BE2C (cell line): Measurements from ENCODE around the gene CCDC28A.

ENCODE experiments used
- DNase-seq: peaks from one replicate; pipeline ENCODE4 v3.0.0-alpha.2; 2020
- H3K27me3 ChIP-seq: fragments of 250-450 bp; sonication (Bioruptor Pico); 2 replicates; pipeline ENCODE4 v1.5.1; 2020; ENCODE audit warnings: mild to moderate bottlenecking
- H3K36me3 ChIP-seq: fragments of 250-450 bp; sonication (Bioruptor Pico); 2 replicates; pipeline ENCODE4 v1.5.1; 2020; ENCODE audit warnings: mild to moderate bottlenecking
- H3K4me1 ChIP-seq: fragments of 250-450 bp; sonication (Bioruptor Pico); 2 replicates; pipeline ENCODE4 v1.5.1; 2020
- H3K4me3 ChIP-seq: 2 replicates; pipeline ENCODE4 v1.5.1; 2011; ENCODE audit warnings: low read depth, low read length
- H3K9me3 ChIP-seq: fragments of 250-450 bp; sonication (Bioruptor Pico); 2 replicates; pipeline ENCODE4 v1.5.1; 2020
- TF ChIP-seq, protein P1 (sequence below): IDR thresholded peaks from 2 replicates; pipeline ENCODE4 v1.5.1; 2012; ENCODE audit warnings: mild to moderate bottlenecking, low read depth, low read length

Gene CCDC28A

DNA sequence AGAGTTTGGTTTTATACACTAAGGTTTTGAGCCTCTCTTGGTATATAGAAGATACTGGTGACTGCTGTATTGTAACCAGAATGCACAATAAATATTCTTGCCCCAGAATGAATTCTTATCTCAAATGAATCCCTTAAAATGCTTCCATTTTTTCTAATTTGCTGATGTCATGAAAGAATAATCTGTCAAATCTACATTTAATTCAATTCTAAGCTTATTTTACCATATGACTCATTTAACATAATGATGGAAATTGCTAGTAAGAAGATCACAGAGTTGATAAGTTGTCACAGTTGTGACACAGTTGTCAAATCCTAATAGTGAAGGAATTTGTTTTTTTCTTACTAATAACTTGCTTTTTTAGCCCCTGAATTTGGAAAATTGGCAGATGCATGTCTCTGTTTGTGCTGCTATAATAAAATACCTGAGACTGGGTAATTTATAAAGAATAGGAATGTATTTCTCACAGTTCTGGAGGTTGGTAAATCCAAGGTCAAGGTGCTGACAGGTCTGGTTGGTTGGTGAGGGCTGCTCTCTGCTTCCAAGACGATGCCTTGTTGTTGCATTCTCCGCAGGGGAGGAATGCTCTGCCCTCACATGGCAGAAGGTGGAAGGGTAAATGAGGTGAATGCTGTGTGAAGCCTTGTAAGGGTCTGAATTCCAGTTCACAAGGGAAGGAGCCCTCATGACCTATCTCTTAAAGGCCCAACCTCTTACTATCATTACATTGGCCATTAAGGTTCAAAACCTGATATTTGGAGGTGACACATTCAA lies 27.0 kb downstream of the CCDC28A start:
- Histone ChIP-seq H3K36me3 (no peaks in the 10 kb centered on the region), H3K4me1 (no peaks in the 10 kb centered on the region), H3K9me3 (no peaks in the 10 kb centered on the region), H3K27me3 (peaks cover 12% of the 10 kb centered on the region), H3K4me3 (no peak overlapping the region)
- no peak for DNase-seq
- TF ChIP-seq, protein P1, sequence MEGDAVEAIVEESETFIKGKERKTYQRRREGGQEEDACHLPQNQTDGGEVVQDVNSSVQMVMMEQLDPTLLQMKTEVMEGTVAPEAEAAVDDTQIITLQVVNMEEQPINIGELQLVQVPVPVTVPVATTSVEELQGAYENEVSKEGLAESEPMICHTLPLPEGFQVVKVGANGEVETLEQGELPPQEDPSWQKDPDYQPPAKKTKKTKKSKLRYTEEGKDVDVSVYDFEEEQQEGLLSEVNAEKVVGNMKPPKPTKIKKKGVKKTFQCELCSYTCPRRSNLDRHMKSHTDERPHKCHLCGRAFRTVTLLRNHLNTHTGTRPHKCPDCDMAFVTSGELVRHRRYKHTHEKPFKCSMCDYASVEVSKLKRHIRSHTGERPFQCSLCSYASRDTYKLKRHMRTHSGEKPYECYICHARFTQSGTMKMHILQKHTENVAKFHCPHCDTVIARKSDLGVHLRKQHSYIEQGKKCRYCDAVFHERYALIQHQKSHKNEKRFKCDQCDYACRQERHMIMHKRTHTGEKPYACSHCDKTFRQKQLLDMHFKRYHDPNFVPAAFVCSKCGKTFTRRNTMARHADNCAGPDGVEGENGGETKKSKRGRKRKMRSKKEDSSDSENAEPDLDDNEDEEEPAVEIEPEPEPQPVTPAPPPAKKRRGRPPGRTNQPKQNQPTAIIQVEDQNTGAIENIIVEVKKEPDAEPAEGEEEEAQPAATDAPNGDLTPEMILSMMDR, result peak; percentile 18; the same call in 1 of the 2 replicates

DNA sequence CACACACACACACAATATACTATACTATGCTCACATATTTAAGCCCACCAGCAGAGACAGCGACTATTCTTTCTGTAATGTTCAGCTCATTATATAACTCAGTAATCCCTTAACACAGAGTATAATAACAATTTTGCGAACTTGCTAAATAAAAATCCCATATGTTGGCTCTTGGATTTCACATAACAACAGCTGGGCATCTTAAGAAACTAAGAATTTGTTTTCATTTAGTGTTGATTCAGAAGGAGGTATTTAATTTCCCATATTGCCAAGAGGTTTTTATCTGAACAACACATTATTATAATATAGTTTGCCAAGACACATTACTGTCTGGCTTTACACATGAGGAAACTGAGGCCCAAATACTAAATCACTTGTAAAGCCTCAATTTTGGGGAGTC lies 29.8 kb downstream of the CCDC28A start:
- no peak for DNase-seq
- TF ChIP-seq, protein P1, result no peak

GRCh38 chr6:138803861-138804260 lies 30.3 kb downstream of the CCDC28A start:
- TF ChIP-seq, protein P1, result no peak
- DNase-seq, result no peak
- no peaks in the 10 kb centered on the region for H3K36me3 ChIP-seq
- no peaks in the 10 kb centered on the region for H3K9me3 ChIP-seq
- H3K4me1 ChIP-seq, result no peaks in the 10 kb centered on the region
- peaks cover 17% of the 10 kb centered on the region for H3K27me3 ChIP-seq
- H3K4me3 ChIP-seq, result no peak overlapping the region

More for the DNA sequence above, 29.8 kb downstream of the CCDC28A start:
- Histone ChIP-seq H3K4me3 (no peak overlapping the region), H3K9me3 (no peaks in the 10 kb centered on the region), H3K4me1 (no peaks in the 10 kb centered on the region), H3K36me3 (no peaks in the 10 kb centered on the region), H3K27me3 (peaks cover 17% of the 10 kb centered on the region)

GRCh38 chr6:138805016-138805765 lies 31.6 kb downstream of the CCDC28A start:
- TF ChIP-seq, protein P1, result no peak
- Histone ChIP-seq H3K4me1 (no peaks in the 10 kb centered on the region), H3K9me3 (no peaks in the 10 kb centered on the region), H3K4me3 (no peak overlapping the region), H3K36me3 (no peaks in the 10 kb centered on the region), H3K27me3 (peaks cover 17% of the 10 kb centered on the region)
- no peak for DNase-seq

- Histone ChIP-seq H3K4me3 (no peak overlapping the region), H3K27me3 (peaks cover 17% of the 10 kb centered on the region), H3K36me3 (no peaks in the 10 kb centered on the region), H3K4me1 (no peaks in the 10 kb centered on the region), H3K9me3 (no peaks in the 10 kb centered on the region)
- no peak for DNase-seq
- TF ChIP-seq, protein P1, result no peak
These were observed 33.3 kb downstream of the CCDC28A start for GRCh38 chr6:138806889-138807288.

- DNase-seq, result no peak
- TF ChIP-seq, protein P1, result no peak
- peaks cover 13% of the 10 kb centered on the region for H3K27me3 ChIP-seq
- H3K36me3 ChIP-seq, result no peaks in the 10 kb centered on the region
- H3K4me3 ChIP-seq, result no peak overlapping the region
- no peaks in the 10 kb centered on the region for H3K4me1 ChIP-seq
- no peaks in the 10 kb centered on the region for H3K9me3 ChIP-seq
These were observed 36.1 kb downstream of the CCDC28A start for GRCh38 chr6:138809677-138810076.
